Activated CD4-positive, alpha-beta T cell treated with anti-CD3 and anti-CD28 coated beads, Interleukin-2, amount 50 U/mL, for 16 hours (primary cell): ENCODE data around the gene SLC36A3.
"Not testable (repeated sequence)": the region's sequence is repeated elsewhere in the genome, so short reads cannot be mapped to it uniquely, and the experiment has no call there.

Experiments
- DNase-seq: peaks from one replicate; pipeline ENCODE4 v3.0.0-alpha.2; 2020

The SLC36A3 gene

GRCh38 chr5:151237685-151238084 is 65.9 kb downstream of the SLC36A3 start:
- DNase-seq, result no peak

- DNase-seq, result no peak
These were observed 66.7 kb downstream of the SLC36A3 start for GRCh38 chr5:151236888-151237287.

- DNase-seq, result not testable (repeated sequence)
These were observed 68.4 kb downstream of the SLC36A3 start for GRCh38 chr5:151235239-151235571.

- DNase-seq, result no peak
These were observed 68.9 kb downstream of the SLC36A3 start for GRCh38 chr5:151234476-151235238.

- DNase-seq, result no peak
These were observed 69.9 kb downstream of the SLC36A3 start for GRCh38 chr5:151233616-151234085.

GRCh38 chr5:151231359-151231758 is 72.2 kb downstream of the SLC36A3 start:
- no peak for DNase-seq

- no peak for DNase-seq
These were observed 73.4 kb downstream of the SLC36A3 start for GRCh38 chr5:151230048-151230680.

- DNase-seq, result no peak
These were observed 74.6 kb downstream of the SLC36A3 start for GRCh38 chr5:151228986-151229385.

- DNase-seq, result no peak
These were observed 75.6 kb downstream of the SLC36A3 start for GRCh38 chr5:151227918-151228447.
